GM06990 (cell line): Measurements from ENCODE around the gene RGS14.

Experiments
- DNase-seq: peaks from one replicate; pipeline ENCODE4 v3.0.0-alpha.2; 2011; ENCODE audit not compliant: insufficient read length; ENCODE audit errors: extremely low read depth
- H3K27me3 ChIP-seq: replicated peaks from 2 replicates; pipeline ENCODE4 v1.6.0; 2011; ENCODE audit warnings: low read length; ENCODE audit not compliant: control insufficient read depth, insufficient read depth
- H3K36me3 ChIP-seq: 2 replicates; pipeline ENCODE4 v1.5.1; 2011; ENCODE audit warnings: low read length; ENCODE audit not compliant: control insufficient read depth, insufficient read depth
- H3K4me3 ChIP-seq: replicated peaks from 2 replicates; pipeline ENCODE4 v1.5.1; 2011; ENCODE audit warnings: low read depth, mild to moderate bottlenecking, control low read depth, low read length
- TF ChIP-seq, protein P1 (sequence below): IDR thresholded peaks from 2 replicates; pipeline ENCODE4 v1.5.1; 2011; ENCODE audit warnings: low read length, control low read depth, mild to moderate bottlenecking, inconsistent platforms; ENCODE audit not compliant: insufficient read depth, poor library complexity, severe bottlenecking

The RGS14 gene

DNA sequence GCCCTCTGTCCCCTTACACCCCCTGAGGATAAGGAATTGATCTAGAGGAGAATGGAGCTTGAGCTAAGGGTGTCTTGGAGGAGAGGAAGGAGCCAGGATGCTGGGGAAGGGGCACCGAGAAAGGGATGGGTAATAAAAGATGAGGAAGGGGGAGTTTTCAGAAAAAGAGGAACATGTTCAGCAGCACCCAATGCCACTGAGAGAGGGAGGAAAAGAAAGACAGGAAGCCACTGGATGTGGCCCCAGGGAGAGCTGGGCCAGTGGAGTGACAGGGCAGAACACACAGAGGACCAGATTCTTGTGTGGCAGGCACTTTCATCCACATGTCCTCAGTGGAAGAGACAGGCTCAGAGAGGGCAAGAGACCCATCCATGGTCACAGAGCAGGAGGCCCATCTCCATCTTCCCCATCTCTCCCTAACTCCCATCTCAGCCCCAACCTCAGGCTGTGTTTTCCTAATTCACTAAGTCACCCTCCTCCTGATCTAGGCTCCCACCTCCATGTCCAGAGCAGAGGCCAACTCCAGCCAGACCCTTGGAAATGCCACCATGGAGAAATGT, 35.6 kb downstream of the RGS14 start:
- H3K36me3 ChIP-seq = no peaks in the 10 kb centered on the region
- H3K4me3 ChIP-seq = no peak overlapping the region
- TF ChIP-seq, protein P1, sequence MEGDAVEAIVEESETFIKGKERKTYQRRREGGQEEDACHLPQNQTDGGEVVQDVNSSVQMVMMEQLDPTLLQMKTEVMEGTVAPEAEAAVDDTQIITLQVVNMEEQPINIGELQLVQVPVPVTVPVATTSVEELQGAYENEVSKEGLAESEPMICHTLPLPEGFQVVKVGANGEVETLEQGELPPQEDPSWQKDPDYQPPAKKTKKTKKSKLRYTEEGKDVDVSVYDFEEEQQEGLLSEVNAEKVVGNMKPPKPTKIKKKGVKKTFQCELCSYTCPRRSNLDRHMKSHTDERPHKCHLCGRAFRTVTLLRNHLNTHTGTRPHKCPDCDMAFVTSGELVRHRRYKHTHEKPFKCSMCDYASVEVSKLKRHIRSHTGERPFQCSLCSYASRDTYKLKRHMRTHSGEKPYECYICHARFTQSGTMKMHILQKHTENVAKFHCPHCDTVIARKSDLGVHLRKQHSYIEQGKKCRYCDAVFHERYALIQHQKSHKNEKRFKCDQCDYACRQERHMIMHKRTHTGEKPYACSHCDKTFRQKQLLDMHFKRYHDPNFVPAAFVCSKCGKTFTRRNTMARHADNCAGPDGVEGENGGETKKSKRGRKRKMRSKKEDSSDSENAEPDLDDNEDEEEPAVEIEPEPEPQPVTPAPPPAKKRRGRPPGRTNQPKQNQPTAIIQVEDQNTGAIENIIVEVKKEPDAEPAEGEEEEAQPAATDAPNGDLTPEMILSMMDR = no peak
- H3K27me3 ChIP-seq = no peaks in the 10 kb centered on the region
- no peak for DNase-seq

DNA sequence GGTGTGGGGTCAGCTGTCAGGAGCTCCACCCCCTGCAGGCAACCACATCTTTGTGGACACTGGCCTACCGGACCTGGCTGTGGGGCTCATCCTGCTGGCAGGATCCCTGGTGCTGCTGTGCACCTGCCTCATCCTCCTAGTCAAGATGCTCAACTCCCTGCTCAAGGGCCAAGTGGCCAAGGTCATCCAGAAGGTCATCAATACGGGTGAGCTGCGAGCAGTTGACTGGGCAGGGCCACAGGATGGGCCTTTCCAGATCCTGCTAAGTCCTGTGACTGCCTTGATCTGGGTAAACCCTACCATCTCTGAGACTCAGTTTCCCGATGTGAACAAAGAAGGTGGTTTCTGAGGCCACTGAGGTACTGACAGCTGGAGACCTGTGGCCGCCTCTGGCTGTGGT, 36.3 kb downstream of the RGS14 start:
- no peak for DNase-seq
- H3K36me3 ChIP-seq = no peaks in the 10 kb centered on the region
- TF ChIP-seq, protein P1 = no peak
- no peak overlapping the region for H3K4me3 ChIP-seq
- no peaks in the 10 kb centered on the region for H3K27me3 ChIP-seq

GRCh38 chr5:177396078-177396477, 38.4 kb downstream of the RGS14 start:
- H3K27me3 ChIP-seq = no peaks in the 10 kb centered on the region
- H3K36me3 ChIP-seq = no peaks in the 10 kb centered on the region
- no peak for DNase-seq
- no peak overlapping the region for H3K4me3 ChIP-seq
- TF ChIP-seq, protein P1 = no peak

- Histone ChIP-seq H3K27me3 (no peaks in the 10 kb centered on the region), H3K4me3 (no peak overlapping the region), H3K36me3 (no peaks in the 10 kb centered on the region)
- no peak for DNase-seq
- TF ChIP-seq, protein P1 = no peak
These were observed 39.1 kb downstream of the RGS14 start for GRCh38 chr5:177396807-177397206.

GRCh38 chr5:177397875-177398390, 40.2 kb downstream of the RGS14 start:
- Histone ChIP-seq H3K36me3 (no peaks in the 10 kb centered on the region), H3K27me3 (no peaks in the 10 kb centered on the region), H3K4me3 (no peak overlapping the region)
- no peak for DNase-seq
- TF ChIP-seq, protein P1 = no peak
